Activated effector memory CD4-positive, alpha-beta T cell treated with anti-CD3 and anti-CD28 coated beads, Interleukin-2, amount 50 U/mL, for 16 hours (primary cell): Measurements from ENCODE around the gene DNAH9.
"Not testable (repeated sequence)": the region's sequence is repeated elsewhere in the genome, so short reads cannot be mapped to it uniquely, and the experiment has no call there.

Source experiments
- DNase-seq: peaks from one replicate; pipeline ENCODE4 v3.0.0-alpha.2; 2020

Gene DNAH9

DNA sequence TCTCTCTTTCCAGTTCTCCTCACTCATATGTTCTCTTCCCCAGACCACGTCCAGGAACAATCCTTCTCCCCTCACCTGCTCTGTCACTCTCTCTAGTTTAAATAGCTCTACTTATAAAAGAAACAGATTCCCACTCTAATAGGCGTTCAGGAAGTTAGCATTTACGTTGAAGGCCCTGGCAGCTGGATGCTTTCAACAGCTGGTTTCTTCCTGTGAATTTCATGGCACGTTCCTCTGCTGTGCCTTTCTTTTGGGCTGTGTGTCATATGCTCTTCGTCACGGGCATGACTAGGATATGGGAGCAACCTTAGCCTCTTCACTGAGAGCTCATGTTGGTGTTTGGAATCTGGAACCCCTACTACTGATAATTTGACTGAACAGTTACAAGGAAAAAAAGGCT lies 325.8 kb downstream of the DNAH9 start:
- no peak for DNase-seq

DNA sequence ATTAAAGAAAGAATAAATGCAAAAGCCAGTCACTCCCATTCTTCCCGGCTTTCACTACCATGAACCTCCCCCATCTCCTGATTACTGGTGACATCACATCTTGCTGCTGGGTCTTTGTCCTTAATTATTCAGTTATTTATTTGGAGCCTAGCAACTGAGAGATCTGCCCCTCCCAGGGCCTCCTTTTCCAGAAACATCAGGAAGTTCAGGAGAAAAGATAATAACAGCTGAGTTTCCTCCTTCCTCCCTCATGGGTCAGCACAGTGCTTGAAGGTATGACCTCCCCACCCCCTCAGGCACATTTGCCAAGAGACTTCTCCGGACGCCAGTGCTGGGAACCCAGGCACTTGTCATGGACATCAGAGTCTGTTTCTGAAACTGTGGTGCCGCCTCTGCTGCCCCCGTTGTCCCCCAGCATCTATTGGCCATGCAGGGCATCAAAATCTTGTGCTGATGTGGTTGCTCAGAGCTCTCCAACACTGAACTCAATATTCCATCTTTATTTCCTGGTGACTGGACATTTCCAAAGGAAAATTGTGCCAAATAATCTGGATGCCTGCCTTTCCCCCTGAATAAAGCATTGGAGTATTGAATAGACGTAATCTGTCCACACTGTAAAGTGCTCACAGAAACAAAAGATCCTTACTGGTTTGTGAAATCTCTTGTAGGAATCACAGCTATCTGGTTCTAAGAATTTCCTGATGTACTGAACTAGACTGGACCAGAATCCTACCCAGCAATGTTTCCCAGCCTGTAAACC lies 327.2 kb downstream of the DNAH9 start:
- DNase-seq = no peak

DNA sequence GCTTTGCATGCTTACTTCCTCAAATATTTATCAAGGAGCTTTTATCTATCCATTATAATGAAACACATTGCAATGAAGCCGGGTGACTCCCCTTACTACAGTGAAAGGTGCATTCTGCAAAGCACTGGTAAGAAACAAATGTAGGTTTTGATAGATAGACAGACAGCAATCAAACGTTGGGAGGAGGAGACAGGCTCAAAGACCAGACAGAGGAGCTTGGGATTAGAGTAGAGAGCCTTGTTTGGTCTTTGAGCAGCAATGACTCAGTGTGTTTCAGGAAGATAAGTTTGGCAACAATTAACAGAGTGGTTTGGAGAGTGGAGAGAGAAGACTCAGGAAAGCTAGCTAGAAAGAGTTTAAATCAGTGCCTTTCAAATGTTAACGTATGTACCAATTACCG lies 330.2 kb downstream of the DNAH9 start:
- DNase-seq = no peak

DNA sequence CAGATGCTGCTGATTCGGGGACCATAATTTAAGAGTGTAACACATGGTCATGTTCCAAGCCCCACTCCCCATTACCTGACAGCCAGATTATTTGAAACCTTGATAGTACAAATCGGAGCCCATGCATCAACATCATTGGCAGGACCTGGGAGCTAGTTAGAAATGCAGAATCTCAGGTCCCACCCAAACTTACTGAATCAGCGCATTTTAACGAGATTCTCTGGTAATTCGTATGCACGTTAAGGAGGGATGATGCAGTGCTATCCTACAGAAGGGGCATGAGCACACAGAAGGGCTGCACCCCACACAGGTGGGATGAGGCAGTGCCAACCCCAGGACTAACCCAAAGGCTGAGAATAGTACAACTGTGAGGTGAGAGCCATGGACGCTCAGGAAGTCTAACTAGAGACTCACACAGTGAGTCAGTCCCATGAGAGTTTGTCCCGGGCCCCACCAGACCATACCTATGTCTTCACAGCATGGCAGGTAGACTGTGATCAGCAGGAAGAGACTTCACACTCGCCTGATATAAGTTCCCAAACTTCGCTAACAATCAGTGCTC lies 334.1 kb downstream of the DNAH9 start:
- DNase-seq = no peak

DNA sequence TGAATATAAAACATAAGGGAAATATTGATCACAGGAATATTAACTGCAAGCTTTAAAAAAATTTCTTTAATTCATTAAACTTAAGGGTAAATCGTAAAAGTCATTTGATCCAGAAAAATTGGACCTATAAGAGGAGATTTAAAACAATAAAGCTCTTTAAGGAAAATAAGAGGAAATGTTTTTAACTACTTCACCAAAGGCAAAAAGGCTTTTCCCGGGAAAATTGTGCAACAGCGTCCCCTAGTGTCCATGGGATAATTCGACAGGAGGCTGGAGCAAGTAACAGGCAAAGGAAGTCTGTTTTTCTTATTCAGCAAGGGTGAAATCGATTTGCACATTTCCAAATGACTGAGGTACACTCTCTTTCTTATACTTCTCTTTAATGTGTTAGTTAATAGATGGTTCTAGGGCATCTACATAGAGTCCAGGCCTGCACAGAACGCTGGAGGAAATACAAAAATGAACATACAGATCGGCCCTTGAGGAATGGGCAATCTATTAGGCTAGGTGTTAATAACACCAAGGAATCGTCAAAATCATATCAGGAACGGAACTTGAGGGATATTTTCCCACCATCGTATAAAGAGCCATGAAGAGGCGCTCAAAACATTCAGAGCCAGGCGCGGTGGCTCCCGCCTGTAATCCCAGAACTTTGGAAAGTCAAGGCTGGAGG lies 337.6 kb downstream of the DNAH9 start:
- no peak for DNase-seq

DNA sequence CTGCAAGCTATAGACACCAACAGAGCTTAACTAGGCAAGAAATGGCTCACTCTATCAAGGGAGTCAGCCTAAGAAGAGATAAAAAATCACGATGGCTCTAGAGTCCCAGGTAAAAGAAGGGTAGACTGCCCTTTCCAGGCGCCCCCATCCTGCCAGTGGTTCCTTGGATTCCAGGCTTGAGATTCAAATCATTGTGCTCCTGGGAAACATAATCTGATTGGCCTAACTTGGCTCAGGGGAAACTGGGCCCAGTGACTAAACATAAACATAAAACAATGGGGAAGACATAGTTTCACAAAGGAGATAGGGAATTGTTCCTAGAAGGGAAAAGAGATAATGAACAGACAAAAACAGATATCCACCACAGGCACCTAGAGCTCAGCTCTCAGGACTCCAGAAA lies 342.6 kb downstream of the DNAH9 start:
- no peak for DNase-seq

DNA sequence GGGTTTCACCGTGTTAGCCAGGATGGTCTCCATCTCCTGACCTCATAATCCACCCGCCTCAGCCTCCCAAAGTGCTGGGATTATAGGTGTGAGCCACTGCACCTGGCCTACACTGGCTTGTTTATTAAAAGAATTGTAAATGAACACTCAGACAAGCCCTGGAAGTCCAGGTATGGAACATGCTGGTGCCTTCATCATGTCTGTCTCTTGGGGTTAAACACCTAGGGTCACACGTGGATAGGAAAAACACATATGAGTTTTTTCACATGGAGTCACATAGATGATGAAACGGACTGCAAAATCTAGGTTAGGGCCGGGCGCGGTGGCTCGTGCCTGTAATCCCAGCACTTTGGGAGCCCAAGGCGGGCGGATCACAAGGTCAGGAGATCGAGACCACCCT lies 344.8 kb downstream of the DNAH9 start:
- not testable (repeated sequence) for DNase-seq

DNA sequence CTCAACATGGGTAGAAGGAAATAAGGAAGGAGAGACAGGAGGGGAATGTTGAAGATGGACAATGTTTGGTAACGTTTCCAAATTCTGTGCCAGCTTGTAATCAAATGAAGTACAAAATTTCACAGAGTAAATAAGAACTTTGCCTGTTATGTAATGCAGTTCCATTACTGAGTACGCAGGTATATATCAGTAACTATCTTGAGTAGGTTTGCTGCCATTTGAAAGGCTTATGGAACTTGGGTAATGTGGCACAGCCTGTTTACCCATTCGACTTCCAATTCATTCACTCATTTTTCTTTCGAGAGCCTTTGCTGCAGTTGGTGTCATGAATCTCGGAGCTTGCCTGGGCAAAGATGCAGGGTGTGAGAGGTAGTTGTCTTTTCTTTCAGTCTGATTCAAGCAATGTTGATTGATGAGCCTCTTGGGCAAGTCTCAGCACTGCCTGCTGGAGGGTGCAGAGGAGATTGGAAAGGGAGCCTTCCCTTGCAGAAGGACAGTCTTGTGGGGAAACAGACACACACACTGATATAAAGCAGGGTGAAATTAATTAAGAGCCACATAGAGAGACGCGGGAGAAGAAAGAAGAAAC lies 345.6 kb downstream of the DNAH9 start:
- DNase-seq = no peak

DNA sequence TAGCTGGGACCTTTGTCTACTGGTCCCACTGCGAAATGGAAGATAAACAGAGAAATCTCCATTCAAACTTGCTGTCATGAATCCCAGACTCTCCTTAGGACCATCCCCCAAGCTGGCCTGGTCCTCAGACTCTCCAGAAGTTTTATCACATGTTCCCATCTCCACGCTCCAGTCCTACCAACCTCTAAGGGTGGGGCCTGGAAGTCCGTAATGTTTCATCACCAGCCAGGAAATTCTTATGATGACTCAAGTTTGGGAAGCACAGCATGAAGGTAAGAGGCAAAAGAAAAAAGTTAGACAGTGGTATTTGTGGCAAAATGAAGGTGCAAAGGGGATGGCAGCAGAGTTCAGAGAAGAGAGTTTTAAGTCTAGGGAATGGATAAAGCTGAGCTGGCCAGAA lies 346.3 kb downstream of the DNAH9 start:
- DNase-seq = no peak

DNA sequence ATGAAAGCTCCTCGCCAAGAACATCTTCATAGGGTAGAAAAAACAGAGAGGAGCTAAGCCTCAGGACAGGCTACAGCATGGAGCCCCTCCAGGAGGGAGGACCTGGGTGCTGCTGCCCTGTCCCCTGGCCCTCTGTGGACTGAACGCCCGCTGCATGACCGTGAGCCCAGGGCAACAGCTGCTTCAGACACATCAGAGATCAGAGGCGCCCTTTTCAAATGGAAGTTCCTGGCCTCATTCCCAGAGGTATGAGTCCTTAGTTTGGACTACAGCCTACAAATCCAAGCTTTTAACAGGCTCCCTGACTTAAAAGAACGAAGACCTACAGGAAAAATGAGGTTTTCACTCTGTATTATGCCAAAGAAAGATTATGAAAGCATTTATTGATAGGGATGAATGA lies 350.5 kb downstream of the DNAH9 start:
- DNase-seq = no peak

DNA sequence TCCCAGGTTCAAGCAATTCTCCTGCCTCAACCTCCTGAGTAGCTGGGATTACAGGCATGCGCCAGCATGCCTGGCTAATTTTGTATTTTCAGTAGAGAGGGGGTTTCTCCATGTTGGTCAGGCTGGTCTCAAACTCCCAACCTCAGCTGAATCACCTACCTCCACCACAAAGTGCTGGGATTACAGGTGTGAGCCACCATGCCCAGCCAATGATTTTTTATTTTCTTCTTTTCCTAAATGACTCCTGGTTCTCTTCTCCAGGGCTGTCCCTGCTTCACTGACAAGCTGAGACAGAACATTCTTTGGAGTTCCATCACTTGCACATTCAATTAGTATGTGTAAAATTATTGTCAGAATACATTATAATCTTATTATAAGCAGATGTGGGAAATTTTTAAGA lies 351.3 kb downstream of the DNAH9 start:
- not testable (repeated sequence) for DNase-seq

DNA sequence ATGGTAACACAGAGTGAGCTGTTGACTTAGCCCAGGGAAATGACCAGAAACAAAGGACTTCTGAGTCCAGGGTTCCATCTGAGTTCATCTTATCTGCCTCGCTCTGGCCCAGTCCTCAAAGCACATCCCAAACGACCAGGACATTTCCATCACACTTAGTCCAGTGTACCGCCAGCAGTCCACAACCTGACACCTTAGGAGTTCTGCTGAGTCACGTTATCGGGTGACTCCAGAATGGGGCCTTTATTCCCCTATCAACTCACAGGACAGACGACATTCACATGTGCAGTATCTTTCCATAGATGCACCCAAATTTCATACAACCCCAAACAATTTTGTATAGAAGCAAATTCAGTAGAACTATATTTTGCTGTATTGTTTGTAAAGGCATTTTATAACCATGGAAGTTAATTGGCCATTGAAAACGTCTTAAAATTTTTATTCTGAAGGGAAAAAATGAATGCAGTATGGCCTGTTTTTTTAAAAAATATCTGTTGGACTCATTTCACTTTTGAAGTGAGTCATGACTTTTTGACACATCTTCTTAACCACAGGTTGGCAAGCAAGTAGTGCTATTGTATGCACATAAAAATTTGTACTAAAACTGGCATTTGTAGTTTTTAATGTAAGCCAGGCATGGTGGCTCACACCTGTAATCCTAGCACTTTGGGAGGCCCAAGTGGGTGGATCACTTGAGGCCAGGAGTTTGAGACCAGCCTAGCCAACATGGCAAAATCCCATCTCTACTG lies 352.7 kb downstream of the DNAH9 start:
- no peak for DNase-seq

DNA sequence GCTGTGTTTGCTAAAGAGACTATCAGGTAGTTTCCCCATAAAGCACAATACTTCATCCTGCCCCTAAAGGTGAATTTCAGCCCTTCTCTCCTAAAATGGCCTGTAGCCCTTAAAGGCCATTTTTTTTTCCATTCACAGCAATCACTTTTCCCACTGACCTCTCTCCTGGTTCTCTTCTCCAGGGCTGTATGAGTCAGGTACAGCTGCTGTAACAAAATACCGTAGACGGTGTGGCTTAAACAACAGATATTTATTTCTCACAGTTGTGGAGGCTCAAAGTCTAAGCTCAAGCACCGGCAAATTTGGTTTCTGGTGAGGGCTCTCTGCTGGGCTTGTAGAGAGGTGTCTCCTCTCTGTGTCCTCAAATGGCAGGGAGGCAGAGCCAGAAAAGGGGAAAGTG lies 354.3 kb downstream of the DNAH9 start:
- DNase-seq = no peak

DNA sequence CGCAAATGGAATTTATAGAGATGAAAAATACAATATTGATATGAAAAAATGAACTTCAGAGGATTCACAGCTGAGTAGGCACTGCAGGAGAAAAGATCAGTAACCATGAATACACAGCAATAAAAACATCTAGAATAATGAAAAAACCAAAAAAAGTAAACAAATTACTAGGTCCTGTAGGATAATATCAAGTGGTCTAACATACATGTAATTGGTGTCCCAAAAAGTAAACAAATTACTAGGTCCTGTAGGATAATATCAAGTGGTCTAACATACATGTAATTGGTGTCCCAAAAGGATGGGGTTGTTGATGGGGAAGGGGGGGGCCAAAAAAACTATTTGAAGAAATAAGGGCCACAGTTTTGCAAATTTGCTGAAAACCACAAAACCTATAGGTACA lies 355.7 kb downstream of the DNAH9 start:
- DNase-seq = no peak

DNA sequence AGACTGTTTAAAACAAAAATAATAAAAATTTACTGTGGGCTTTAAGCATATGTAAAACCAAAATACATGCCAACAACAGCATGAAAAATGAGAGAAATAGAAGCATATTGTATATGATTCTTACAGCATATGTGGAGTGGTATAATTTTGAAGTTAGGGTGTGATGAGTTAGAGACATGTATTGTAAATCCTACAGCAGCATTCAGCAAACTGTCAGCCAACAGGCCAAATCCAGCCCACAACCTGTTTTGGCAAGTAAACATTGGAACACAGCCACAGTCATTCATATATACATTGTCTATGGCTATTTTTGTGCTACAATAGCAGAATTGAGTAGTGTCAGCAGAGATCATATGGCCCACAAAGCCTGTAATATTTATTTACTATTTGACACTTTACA lies 356.7 kb downstream of the DNAH9 start:
- no peak for DNase-seq

DNA sequence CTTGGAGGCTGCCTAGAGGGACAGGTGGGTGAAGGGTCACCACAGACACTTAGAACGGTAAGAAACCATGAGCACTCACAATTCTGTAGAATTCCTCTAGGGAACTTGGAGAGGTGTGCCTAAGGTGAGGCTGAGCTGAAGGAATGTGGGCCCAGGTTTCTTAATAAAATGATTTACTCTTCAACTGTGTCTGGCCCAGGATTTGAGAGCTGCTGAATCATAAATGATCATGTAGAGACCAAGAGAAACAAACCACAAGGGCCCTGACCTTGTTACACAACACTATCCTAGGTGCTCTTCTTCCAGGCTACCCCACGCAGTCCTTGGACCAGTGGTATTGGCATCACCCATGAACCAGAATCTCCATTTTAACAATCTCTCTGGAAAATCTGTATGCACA lies 371.3 kb downstream of the DNAH9 start:
- no peak for DNase-seq

DNA sequence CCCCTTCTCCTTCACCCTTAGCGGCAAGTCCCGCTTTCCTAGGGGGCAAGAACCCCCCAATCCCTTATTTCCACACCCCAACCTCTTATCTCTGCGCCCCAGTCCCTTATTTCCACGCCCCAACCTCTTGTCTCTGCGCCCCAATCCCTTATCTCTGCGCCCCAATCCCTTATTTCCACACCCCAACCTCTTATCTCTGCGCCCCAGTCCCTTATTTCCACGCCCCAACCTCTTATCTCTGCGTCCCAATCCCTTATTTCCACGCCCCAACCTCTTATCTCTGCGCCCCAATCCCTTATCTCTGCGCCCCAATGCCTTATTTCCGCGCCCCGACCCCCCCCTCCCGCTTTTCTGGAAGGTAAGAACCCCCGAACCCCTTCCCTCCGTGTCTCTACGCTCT lies 374.5 kb downstream of the DNAH9 start:
- not testable (repeated sequence) for DNase-seq

DNA sequence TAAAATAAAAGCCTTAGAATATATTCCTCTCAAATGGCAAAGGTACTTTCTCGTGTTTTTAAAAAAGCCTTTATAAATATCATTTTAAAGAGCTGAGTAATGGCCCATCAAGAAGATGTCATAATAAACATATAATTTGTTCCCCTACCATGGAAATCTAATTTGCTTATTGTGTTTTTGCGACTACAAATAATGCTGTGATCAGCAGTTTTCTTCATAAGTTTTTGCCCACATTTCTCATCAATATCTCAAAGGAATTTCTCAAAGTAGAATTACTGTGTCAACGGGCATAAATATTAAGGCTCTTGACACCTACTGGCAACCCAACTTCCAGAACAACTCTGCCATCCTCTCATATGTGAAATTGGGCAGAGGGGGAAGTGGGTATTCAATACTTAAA lies 381.5 kb downstream of the DNAH9 start:
- no peak for DNase-seq

DNA sequence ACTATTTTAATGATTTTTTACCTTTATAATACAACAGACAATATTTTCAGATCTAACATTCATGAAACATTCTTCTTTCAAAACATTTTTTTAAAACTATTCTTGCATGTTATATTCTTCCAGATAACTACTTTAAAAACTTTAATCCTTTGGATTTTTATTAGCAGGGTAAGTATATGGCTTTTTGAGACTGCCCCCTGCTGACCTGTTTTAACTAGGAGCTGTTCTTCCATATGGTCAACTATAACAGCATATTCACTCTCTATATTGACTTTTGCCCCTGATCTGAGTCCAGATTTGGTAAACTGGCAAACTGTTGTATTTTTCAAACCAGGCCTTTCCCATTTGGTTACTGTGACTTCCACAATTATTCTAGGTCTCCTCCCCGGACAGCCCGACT lies 382.5 kb downstream of the DNAH9 start:
- DNase-seq = no peak

DNA sequence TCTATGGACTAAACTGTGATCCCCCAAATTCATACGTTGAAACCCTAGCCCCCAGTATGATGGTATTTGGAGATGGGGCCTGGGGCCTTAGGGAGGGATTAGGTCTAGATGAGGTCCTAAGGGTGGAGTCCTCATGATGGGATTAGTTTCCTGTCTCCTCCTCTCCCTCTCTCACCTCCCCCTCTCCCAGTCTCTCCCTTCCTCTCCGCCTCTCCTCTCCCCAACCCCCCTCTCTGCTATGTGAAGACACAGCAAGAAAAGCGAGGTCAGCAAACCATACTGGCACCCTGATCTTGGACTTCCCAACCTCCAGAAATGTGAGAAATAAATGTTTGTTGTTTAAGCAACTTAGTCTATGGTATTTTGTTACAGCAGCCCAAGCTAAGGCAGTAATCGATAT lies 383.6 kb downstream of the DNAH9 start:
- no peak for DNase-seq

DNA sequence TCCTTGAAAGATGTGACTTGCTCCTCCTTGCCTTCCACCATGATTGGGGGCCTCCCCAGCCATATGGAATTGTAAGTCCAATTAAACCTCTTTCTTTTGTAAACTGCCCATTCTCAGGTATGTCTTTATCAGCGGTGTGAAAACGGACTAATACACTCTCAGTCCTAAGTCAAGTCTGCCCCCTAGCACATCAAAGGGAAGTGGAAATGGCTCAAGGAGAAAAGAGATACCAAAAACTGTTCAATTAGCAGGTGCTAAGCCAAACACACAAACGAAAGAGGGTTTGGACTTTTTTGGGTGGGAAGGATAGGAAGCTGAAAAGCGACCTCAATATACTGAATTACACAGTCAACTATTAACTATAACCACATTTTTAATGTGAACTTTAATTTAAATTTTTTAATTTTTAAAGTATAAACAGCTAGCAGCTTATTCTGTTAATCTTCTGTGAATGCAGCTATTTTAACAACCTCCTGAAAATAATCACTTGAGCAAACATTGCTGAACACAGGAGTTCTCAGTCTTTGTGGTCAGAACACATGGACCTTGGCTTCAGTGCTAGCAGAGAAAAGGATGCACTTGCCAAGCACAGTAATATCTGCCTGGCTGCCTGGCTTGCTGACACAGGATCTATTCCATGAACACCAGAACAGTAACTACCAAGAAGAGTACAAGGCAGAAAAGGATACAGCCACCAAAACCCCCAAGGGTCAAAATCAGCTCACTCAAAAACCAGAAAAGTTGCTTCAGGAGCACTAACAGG lies 388.1 kb downstream of the DNAH9 start:
- no peak for DNase-seq

DNA sequence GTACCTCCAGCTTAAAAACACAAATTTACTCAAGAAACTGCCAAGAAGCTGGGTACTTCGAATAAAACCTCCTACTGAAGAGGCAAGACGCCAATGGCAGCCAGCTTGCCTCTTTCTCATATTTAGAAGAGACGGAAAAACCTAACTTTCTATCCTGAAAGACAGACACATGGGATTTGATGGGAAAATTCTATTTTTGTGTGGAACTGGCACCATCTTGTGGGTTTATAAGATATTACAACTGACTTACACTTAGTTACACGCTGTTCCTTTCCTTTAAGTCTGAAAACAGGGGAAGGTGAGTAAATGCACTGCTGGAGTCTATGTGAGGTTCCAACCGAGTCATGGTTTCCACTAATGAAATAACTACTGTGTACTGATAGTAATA lies 388.7 kb downstream of the DNAH9 start:
- DNase-seq = no peak
